Measurements from ENCODE around the gene PTPRM. TPM values are rescaled to one million over a fixed set of nuclear protein-coding genes. Genes with fewer than 3 reads are reported as not detected.

The PTPRM gene
- total and polyA plus RNA-seq, 2 donors: 60.9 to 112 TPM

DNA sequence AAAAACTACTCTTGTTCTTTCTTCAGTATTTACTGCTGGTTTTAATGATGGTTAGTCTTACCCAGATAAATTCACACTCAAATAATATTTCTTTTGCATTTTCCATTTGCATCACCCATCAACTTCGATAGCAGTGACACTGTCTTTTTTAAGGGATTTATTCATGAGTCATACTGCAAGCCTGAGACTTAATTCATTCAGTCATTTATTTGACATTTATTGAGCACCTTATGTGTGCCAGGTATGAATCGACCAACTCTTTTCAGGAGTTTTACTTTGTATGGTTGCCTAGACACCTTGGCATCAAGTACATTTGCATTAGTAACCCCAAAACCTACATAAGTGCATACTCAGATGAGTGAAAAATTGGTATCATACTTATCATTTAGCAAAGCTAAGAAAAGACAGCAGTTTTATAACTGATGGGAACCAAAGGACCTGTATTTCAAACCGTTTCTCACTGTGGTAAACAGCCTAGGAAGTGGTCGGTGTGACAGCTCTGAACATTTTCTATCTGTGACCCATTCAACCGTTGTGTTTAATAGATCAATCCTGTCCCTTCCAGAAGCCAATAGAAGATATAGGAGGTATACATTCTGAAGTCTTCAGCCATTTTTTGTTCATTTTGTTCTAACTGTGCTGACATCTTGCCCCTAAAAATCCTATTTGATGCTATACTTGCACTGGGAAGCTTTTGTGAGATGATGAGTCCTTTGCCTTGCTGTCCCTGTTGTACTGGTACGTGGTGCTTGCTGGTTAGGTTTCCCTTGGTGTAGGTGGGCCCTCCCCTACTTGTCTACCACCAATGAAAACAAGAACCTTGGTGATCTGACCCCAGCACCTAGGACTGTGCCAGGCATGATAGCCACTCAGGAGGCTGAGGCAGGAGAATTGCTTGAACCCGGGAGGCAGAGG lies 557.4 kb downstream of the PTPRM start:
- WGBS: 67% methylated on average over 7 of the region's 7 CpGs
- no peak for DNase-seq (ENCODE audit: extremely low spot score)
- no peaks in the 10 kb centered on the region for H3K36me3 ChIP-seq (ENCODE audit: insufficient read depth)
- no peak overlapping the region for H3K4me3 ChIP-seq (ENCODE audit: low read depth, low read length)
- no peak overlapping the region for H3K27ac ChIP-seq (ENCODE audit: low read depth)
- no peaks in the 10 kb centered on the region for H3K4me1 ChIP-seq (ENCODE audit: insufficient read depth)

DNA sequence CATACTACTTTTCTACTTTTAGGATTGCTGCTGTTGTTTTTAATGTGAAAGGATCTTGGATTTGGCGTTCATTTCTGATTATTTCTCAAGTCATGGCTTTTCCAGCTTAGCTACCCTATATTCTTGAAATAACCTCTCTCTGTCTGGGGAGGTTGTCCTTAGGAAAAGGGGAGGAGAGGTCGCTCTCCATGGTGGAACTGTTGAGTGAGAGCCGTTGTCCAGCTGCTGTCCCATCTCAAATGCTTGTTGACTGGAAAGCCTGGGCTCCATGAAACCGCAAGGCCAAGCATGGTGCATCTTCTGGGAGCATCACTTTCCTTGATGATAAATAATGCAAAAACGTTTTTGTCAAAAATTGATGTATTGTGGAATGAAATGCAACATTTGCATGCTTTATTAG lies 563.0 kb downstream of the PTPRM start:
- H3K36me3 ChIP-seq (ENCODE audit: insufficient read depth): no peaks in the 10 kb centered on the region
- no peak for DNase-seq (ENCODE audit: extremely low spot score)
- H3K4me3 ChIP-seq (ENCODE audit: low read depth, low read length): no peak overlapping the region
- WGBS: 87% methylated on average over 5 of the region's 5 CpGs
- no peak overlapping the region for H3K27ac ChIP-seq (ENCODE audit: low read depth)
- no peaks in the 10 kb centered on the region for H3K4me1 ChIP-seq (ENCODE audit: insufficient read depth)

DNA sequence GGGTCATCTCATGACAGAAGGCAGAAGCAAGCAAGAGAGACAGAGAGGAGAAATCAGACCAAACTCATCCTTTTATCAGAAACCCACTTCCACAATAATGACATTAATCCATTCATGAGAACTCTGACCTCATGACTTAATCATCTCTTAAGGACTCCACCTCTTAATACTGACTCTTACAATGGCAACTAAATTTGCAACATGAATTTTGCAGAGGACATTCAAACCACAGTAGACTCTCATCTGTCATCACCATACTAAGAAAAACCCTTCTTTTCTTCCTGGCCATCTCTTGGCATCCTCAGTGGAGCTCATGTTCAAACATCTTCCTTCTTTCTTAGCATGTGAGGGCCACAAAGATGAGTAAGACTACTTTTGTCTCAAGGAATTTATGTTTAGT lies 565.9 kb downstream of the PTPRM start:
- no peaks in the 10 kb centered on the region for H3K4me1 ChIP-seq (ENCODE audit: insufficient read depth)
- H3K36me3 ChIP-seq (ENCODE audit: insufficient read depth): no peaks in the 10 kb centered on the region
- no peak overlapping the region for H3K27ac ChIP-seq (ENCODE audit: low read depth)
- no peak for DNase-seq (ENCODE audit: extremely low spot score)
- H3K4me3 ChIP-seq (ENCODE audit: low read depth, low read length): no peak overlapping the region

DNA sequence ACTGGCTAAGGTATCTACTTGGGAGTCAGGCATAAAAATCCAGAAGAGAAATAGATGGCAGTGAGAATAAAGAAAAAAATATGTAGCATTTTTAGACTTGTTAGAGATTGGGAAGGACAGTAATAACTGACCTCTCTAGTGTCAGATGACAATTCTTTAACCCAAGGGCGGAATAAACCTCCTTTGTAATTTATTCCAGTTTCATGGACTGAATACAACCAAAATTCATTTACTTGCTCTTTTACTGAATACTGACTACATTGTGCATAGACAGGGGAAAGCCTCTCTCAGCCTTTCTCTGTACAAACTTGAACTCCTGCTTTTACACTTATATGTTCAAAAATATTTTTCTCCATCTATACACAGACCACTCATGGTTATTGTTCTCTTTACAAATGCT lies 566.8 kb downstream of the PTPRM start:
- H3K36me3 ChIP-seq (ENCODE audit: insufficient read depth): no peaks in the 10 kb centered on the region
- no peak overlapping the region for H3K4me3 ChIP-seq (ENCODE audit: low read depth, low read length)
- H3K4me1 ChIP-seq (ENCODE audit: insufficient read depth): no peaks in the 10 kb centered on the region
- H3K27ac ChIP-seq (ENCODE audit: low read depth): no peak overlapping the region
- 96% methylated on average over 1 of the region's 1 CpG for WGBS
- no peak for DNase-seq (ENCODE audit: extremely low spot score)

GRCh38 chr18:8139127-8139527 lies 572.0 kb downstream of the PTPRM start:
- Histone ChIP-seq H3K4me3 (ENCODE audit: low read depth, low read length) (no peak overlapping the region), H3K27ac (ENCODE audit: low read depth) (no peak overlapping the region), H3K36me3 (ENCODE audit: insufficient read depth) (peaks cover 1% of the 10 kb centered on the region), H3K4me1 (ENCODE audit: insufficient read depth) (peaks cover 2% of the 10 kb centered on the region)
- 50% methylated on average over 10 of the region's 10 CpGs for WGBS
- no peak for DNase-seq (ENCODE audit: extremely low spot score)

DNA sequence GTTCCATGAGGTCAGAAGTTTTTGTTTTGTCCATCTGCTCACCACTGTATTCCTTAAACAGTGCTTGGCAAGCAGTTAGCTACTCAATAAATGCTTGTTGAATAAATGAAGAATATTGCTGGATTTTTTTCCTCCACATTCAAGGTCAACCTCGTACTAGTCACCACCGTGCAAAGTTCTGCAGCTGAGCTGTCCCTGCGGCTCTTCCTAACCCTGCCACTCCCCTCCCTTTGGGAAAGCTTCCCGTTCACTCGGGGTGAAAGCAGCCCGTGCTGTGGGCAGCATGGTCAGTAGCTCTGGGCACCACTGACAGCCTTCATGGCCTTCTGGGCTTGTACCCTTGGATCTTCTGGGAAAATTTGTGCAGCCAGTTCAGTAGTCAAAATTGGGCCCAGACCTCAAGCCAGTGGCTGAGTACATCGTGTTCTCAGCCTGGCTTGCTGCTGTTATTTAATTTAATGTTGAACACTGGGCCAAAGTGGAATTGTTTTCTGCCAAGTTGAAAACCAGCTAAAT lies 572.8 kb downstream of the PTPRM start:
- no peak overlapping the region for H3K27ac ChIP-seq (ENCODE audit: low read depth)
- DNase-seq (ENCODE audit: extremely low spot score): no peak
- 83% methylated on average over 7 of the region's 7 CpGs for WGBS
- peaks cover 1% of the 10 kb centered on the region for H3K36me3 ChIP-seq (ENCODE audit: insufficient read depth)
- H3K4me1 ChIP-seq (ENCODE audit: insufficient read depth): peaks cover 2% of the 10 kb centered on the region
- no peak overlapping the region for H3K4me3 ChIP-seq (ENCODE audit: low read depth, low read length)

GRCh38 chr18:8140841-8141501 lies 573.9 kb downstream of the PTPRM start:
- peak; percentile 14 for DNase-seq (ENCODE audit: extremely low spot score)
- peaks cover 2% of the 10 kb centered on the region for H3K4me1 ChIP-seq (ENCODE audit: insufficient read depth)
- WGBS: 58% methylated on average over 8 of the region's 8 CpGs
- H3K27ac ChIP-seq (ENCODE audit: low read depth): no peak overlapping the region
- H3K36me3 ChIP-seq (ENCODE audit: insufficient read depth): peaks cover 1% of the 10 kb centered on the region
- no peak overlapping the region for H3K4me3 ChIP-seq (ENCODE audit: low read depth, low read length)

DNA sequence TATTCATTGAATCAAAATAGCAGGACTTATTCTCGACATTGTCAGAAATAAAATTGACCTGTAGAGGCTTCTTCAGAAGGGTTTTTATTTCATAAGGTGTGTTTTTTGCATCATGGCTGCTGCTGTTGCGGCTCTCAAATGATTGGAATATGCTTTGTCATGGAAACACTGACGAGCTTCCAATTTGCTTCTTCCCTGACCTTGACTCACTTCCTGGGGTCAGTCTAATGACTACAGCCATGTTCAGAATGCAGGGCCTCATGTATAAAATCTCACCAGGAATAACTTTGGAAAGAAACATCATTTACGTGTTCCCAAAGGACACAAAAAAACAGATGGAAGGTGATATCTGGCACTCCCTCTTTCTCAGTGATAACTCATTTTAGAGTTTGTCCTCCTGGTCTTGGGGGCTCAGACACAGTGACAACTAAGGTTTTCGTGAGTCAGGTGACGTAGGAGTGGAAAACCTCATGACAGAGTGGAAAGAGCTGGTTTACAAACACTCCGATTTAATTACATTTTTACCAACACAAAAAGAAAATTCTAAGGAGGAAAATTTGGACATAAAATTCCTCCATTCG lies 575.1 kb downstream of the PTPRM start:
- Histone ChIP-seq H3K4me1 (ENCODE audit: insufficient read depth) (peaks cover 2% of the 10 kb centered on the region), H3K36me3 (ENCODE audit: insufficient read depth) (peaks cover 1% of the 10 kb centered on the region), H3K4me3 (ENCODE audit: low read depth, low read length) (no peak overlapping the region), H3K27ac (ENCODE audit: low read depth) (no peak overlapping the region)
- no peak for DNase-seq (ENCODE audit: extremely low spot score)
- WGBS: 80% methylated on average over 8 of the region's 8 CpGs

DNA sequence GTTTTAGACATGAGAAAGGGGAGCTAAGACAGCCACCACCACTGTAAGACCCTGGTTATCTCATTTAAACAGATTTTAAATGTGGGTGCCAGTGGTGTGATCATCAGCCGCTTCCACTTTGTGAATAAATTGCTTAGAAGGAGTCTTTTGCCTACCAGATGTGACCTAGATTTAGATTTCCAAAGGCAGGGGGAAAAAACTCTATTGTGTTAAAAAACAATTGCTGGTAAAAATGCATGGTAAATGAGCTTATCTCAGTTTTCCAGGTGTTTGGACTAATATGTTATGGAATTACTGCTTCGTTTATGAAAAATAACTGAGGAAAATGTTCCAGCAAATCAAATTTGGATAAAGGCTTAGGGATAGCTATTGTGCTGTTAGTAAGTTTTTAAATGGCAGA lies 575.8 kb downstream of the PTPRM start:
- H3K36me3 ChIP-seq (ENCODE audit: insufficient read depth): peaks cover 1% of the 10 kb centered on the region
- no peak overlapping the region for H3K4me3 ChIP-seq (ENCODE audit: low read depth, low read length)
- 85% methylated on average over 2 of the region's 2 CpGs for WGBS
- no peak overlapping the region for H3K27ac ChIP-seq (ENCODE audit: low read depth)
- H3K4me1 ChIP-seq (ENCODE audit: insufficient read depth): peaks cover 2% of the 10 kb centered on the region
- no peak for DNase-seq (ENCODE audit: extremely low spot score)

DNA sequence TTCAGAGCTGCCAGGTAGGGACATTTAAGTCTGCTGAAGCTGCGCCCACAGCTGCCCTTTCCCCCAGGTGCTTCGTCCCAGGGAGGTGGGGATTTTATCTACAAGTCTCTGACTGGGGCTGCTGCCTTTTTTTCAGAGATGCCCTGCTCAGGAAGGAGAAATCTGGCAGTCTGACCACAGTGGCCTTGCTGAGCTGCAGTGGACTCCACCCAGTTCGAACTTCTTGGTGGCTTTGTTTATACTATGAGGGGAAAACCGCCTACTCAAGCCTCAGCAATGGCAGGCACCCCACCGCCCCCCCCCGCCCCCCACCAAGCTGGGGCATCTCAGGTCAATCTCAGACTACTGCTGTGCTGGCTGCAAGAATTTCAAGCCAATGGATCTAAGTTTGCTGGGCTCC lies 584.1 kb downstream of the PTPRM start:
- Histone ChIP-seq H3K4me3 (ENCODE audit: low read depth, low read length) (no peak overlapping the region), H3K27ac (ENCODE audit: low read depth) (no peak overlapping the region), H3K36me3 (ENCODE audit: insufficient read depth) (no peaks in the 10 kb centered on the region), H3K4me1 (ENCODE audit: insufficient read depth) (no peaks in the 10 kb centered on the region)
- 74% methylated on average over 6 of the region's 6 CpGs for WGBS
- no peak for DNase-seq (ENCODE audit: extremely low spot score)

DNA sequence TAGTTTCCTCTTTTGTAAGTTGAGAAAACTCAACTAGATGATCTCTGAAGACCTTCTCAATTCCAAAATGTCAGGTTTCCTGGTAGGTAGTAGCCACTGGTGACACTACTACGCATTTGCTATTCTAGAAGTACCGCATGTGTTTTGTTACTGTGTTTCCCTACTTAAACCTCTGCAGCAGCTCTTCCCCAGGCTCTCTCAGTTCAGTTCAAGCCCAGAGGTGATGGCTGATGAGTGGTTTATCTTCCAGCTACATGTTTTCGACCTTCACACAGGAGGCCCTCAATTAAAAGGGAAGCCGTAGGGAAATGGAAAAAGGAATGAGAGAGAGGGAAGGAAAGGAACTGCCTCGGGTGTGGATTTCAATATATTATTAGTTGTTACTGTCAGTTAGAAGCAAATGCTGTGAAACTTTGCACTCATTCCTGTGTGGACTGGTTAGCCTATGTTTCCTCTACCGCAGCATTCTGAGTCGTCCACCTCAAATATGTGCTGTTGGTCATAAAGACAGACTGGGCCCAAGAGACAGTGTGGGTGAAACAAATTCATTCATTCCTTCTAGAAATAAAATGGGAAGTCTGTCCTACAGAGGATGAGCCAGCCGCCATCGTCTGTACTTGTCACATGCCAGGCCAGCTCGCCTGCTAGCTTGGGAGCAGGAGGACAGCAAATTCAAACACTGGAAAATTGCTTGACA lies 586.9 kb downstream of the PTPRM start:
- Histone ChIP-seq H3K4me1 (ENCODE audit: insufficient read depth) (no peaks in the 10 kb centered on the region), H3K36me3 (ENCODE audit: insufficient read depth) (no peaks in the 10 kb centered on the region), H3K4me3 (ENCODE audit: low read depth, low read length) (no peak overlapping the region), H3K27ac (ENCODE audit: low read depth) (no peak overlapping the region)
- no peak for DNase-seq (ENCODE audit: extremely low spot score)
- 84% methylated on average over 10 of the region's 10 CpGs for WGBS

DNA sequence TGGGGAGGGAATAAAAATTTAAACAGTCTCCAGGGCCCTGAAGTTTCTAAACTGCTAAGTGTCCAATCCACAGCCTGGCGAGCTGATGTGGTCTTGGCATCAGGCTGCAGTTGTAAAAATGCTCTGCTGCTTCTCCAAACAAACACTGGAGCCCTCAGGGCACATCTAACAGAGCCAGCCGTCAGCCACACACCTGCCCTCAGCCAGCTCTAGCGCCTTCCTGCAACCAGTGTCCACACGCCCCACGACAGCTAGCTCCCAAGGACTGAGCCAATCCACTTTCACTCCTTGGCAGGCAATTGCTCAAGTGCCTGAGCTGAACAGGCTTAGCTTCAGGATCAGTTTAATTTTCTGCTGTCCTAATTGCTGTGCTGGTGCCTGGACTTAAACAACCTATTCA lies 595.7 kb downstream of the PTPRM start:
- Histone ChIP-seq H3K4me3 (ENCODE audit: low read depth, low read length) (no peak overlapping the region), H3K36me3 (ENCODE audit: insufficient read depth) (no peaks in the 10 kb centered on the region), H3K27ac (ENCODE audit: low read depth) (no peak overlapping the region), H3K4me1 (ENCODE audit: insufficient read depth) (no peaks in the 10 kb centered on the region)
- 78% methylated on average over 5 of the region's 5 CpGs for WGBS
- DNase-seq (ENCODE audit: extremely low spot score): no peak

DNA sequence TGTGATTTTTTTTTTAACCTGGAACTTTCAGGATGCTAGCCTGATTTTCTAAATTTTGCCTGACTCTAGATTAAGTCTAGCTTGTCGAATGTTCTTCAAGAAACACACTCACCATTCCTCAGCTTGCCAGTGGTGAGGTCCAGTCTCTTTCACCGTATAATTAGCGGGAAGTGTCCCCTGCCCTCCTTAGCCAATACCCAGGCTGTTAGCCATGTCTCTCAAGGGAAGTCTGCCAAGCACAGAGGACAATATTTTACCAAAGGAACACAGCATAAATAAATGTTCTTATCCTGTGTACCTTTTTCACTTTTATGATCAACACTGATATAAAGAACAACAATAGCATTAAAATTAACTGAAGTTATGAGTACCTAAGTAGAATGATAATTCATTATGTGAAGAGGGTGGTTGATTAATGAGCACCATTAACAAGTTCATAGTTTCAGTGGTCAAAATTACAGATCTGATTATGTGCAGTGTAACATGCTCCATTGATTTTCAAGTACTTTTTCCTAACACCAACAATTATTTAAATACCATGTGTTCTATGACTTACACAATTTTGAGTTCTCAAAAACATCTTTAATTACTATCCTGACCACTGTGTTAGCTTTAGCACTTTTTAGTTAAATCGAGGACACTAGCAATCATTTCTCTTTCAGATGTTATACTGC lies 596.3 kb downstream of the PTPRM start:
- DNase-seq (ENCODE audit: extremely low spot score): no peak
- WGBS: 96% methylated on average over 4 of the region's 4 CpGs
- H3K36me3 ChIP-seq (ENCODE audit: insufficient read depth): no peaks in the 10 kb centered on the region
- no peak overlapping the region for H3K4me3 ChIP-seq (ENCODE audit: low read depth, low read length)
- H3K27ac ChIP-seq (ENCODE audit: low read depth): no peak overlapping the region
- H3K4me1 ChIP-seq (ENCODE audit: insufficient read depth): no peaks in the 10 kb centered on the region

Data from urinary bladder (tissue), 4 donors.